Erythroblast (primary cell): ENCODE measurements around the gene SH3BP2.

Experiments used
- GATA1 ChIP-seq: IDR thresholded peaks from 2 replicates; pipeline ENCODE4 v1.6.1; 2011; ENCODE audit warnings: low read depth, mild to moderate bottlenecking, control low read depth, low read length, moderate library complexity
- POLR2A ChIP-seq: IDR thresholded peaks from 2 replicates; pipeline ENCODE4 v1.6.1; 2011; ENCODE audit warnings: mild to moderate bottlenecking, low read length

DNA sequence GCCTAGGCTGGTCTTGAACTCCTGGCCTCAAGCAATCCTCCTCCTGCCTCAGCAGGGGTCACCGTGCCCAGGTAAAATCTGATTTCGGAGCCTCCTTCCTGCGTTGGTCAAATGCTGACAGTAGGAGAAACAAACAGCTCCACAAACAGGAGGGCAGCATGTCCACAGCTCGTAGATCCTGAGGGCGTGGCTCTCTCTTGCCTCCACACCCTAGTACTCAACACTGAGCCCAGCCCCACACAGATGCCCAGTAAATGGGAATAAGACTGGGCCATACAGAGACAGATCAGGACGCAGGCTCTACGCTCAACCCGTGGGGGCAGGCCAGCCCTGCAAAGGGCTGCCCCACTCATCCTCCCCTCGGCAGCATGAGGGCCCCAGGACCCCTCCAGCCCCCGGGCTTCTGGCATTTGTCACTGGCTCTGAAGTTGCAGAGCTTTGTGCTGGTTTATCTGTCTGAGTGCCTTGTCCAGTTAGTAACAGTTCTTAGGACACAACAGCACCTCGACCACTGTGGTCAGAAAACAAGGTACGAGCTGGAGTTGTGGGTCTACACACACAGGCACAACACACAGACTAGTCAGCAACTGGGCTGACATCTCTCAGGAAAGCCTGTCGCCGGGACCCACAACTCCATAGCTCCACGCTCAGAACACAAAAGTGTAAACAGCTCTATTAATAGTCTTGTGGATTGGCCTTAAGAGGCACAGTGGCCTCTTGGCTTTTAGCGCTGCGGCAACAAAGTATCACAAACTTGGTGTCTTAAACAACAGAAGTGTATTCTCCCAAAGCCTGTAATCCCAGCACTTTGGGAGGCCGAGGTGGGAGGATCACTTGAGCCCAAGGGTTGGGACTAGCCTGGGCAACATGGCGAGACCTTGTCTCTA is 41.9 kb upstream of the SH3BP2 start:
- TF ChIP-seq POLR2A (no peak), GATA1 (no peak)
